Esophagus muscularis mucosa (tissue), 4 donors: ENCODE data around the gene KIF26B. TPM values are rescaled to one million over a fixed set of nuclear protein-coding genes. Genes with fewer than 3 reads are reported as not detected.

Source experiments
- DNase-seq: peaks from one replicate; pipeline ENCODE4 v3.0.0-alpha.2; 2017; ENCODE audit errors: extremely low spot score
- H3K27ac ChIP-seq, 4 donors: fragments of 200-600 bp; sonication (generic); replicated peaks in 1 of 4; 1 replicate in 3 of 4; 2 replicates in 1 of 4; pipeline ENCODE4 v1.5.1; 2016 to 2019; ENCODE audit warnings: mild to moderate bottlenecking in 1 of 4
- H3K27me3 ChIP-seq, 4 donors: fragments of 200-600 bp; sonication (generic); one replicate each; pipeline versions ENCODE4 v1.5.1 to v1.6.0; 2016 to 2019
- H3K36me3 ChIP-seq, 4 donors: fragments of 200-600 bp; sonication (generic); one replicate each; pipeline ENCODE4 v1.5.1; 2016 to 2019
- H3K4me1 ChIP-seq, 4 donors: fragments of 200-600 bp; sonication (generic); one replicate each; pipeline ENCODE4 v1.5.1; 2016 to 2019
- H3K4me3 ChIP-seq, 4 donors: fragments of 200-600 bp; sonication (generic); 1 replicate in 2 of 4; 2 replicates in 2 of 4; pipeline ENCODE4 v1.5.1; 2016 to 2019; ENCODE audit warnings: mild to moderate bottlenecking in 4 of 4, moderate library complexity in 1 of 4
- H3K9me3 ChIP-seq, 4 donors: fragments of 200-600 bp; sonication (generic); 1 replicate in 3 of 4; 2 replicates in 1 of 4; pipeline ENCODE4 v1.5.1; 2016 to 2019
- EP300 ChIP-seq: sonication (generic); formaldehyde crosslinking; IDR thresholded peaks from one replicate; pipeline ENCODE4 v1.6.1; 2017; ENCODE audit warnings: antibody characterized with exemption
- POLR2A ChIP-seq: fragments of 450-650 bp; IDR thresholded peaks from one replicate; pipeline ENCODE4 v1.6.1; 2017; ENCODE audit warnings: antibody characterized with exemption, moderate library complexity, mild to moderate bottlenecking, low read depth
- POLR2AphosphoS5 ChIP-seq, 2 donors: sonication (generic); formaldehyde crosslinking; IDR thresholded peaks; one replicate each; pipeline ENCODE4 v1.6.1; 2017; ENCODE audit warnings: antibody characterized with exemption in 2 of 2
- WGBS: methylation state at CpG from one replicate; pipeline ENCODE4 v1.1.5; 2018; 5-methylcytosine and 5-hydroxymethylcytosine counted together
- intact Hi-C: fragments of 100-400 bp; cut with DNase I; formaldehyde crosslinking; loops from one replicate; pipeline ENCODE4 v1.15.1; 2023
- total RNA-seq, 4 donors: library from RNA; depleted of rRNA; stranded (reverse); fragments of >200 nt; gene quantifications; one replicate each; pipeline versions ENCODE4 v1.1.0 to v1.2.1, GENCODE V29; 2016
- TF ChIP-seq, protein P1 (sequence below), 3 experiments: fragments of 200-600 bp in 2 of 3; fragments of 450-650 bp in 1 of 3; sonication (generic) in 2 of 3; IDR thresholded peaks; one replicate each; pipeline ENCODE4 v1.5.1; 2017 to 2019; ENCODE audit warnings: antibody characterized with exemption in 3 of 3, mild to moderate bottlenecking in 2 of 3, moderate library complexity in 1 of 3

KIF26B gene
- total RNA-seq, 4 donors from 2014 or later, result 0.13 to 3.7 (median 1.3) TPM

DNA sequence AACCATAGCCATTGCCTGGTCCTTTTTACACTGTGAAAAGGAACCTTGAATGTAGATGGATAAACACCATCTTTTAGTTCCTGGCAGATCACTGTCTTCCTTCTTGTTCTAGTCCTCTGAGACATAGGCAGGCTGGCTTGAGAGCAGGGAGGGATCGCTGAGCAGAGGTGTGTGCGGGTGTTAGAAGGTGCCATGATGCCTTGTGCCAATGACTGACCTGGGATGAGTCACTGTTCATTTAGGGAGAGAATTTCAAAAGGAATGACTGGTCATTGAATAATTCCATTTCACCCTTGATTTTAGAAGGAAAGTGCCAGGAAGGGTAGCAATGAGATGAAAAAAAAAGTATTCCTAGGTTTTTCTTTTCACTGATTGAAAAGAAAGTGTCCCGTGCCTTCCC, 383.9 kb downstream of the KIF26B start:
- TF ChIP-seq POLR2AphosphoS5 (IDR thresholded peaks at IDR 0.05) (no peak), EP300 (no peak), POLR2A (no peak)
- TF ChIP-seq, protein P1, sequence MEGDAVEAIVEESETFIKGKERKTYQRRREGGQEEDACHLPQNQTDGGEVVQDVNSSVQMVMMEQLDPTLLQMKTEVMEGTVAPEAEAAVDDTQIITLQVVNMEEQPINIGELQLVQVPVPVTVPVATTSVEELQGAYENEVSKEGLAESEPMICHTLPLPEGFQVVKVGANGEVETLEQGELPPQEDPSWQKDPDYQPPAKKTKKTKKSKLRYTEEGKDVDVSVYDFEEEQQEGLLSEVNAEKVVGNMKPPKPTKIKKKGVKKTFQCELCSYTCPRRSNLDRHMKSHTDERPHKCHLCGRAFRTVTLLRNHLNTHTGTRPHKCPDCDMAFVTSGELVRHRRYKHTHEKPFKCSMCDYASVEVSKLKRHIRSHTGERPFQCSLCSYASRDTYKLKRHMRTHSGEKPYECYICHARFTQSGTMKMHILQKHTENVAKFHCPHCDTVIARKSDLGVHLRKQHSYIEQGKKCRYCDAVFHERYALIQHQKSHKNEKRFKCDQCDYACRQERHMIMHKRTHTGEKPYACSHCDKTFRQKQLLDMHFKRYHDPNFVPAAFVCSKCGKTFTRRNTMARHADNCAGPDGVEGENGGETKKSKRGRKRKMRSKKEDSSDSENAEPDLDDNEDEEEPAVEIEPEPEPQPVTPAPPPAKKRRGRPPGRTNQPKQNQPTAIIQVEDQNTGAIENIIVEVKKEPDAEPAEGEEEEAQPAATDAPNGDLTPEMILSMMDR (IDR thresholded peaks at IDR 0.05), result no peak
- Histone ChIP-seq H3K9me3 (no peaks in the 10 kb centered on the region), H3K27me3 (no peaks in the 10 kb centered on the region), H3K4me1 (no peaks in the 10 kb centered on the region), H3K4me3 (no peak overlapping the region), H3K27ac (no peak overlapping the region), H3K36me3 (no peaks in the 10 kb centered on the region)
- intact Hi-C loops, result no loop called here
- WGBS, result 93% methylated on average over 3 of the region's 3 CpGs
- no peak for DNase-seq

DNA sequence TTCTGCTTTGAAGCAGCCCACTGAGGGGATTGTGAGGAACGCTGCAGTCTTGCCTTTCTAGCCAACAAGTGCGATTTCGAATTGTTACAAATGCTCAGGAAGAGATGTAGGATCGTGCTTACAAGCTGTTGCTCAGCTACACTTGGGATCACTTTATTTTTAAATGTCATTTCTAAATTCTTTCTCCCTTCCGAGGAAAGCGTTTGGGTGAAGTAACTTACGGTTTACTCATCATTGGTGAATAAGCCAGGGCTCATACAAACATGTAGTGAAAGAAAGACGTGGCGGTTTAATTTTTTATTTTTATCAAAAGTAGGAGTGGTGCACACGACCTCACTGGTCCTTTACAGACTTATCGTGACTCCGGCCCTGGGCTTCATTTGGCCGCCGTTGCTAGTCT, 386.6 kb downstream of the KIF26B start:
- H3K36me3 ChIP-seq, result no peaks in the 10 kb centered on the region
- no peaks in the 10 kb centered on the region for H3K4me1 ChIP-seq
- H3K9me3 ChIP-seq, result no peaks in the 10 kb centered on the region
- no peak for DNase-seq
- H3K27me3 ChIP-seq, result no peaks in the 10 kb centered on the region
- intact Hi-C loops, result no loop called here
- 89% methylated on average over 14 of the region's 14 CpGs for WGBS
- no peak for TF ChIP-seq POLR2A
- TF ChIP-seq, protein P1 (IDR thresholded peaks at IDR 0.05), result no peak
- no peak overlapping the region for H3K4me3 ChIP-seq
- no peak overlapping the region for H3K27ac ChIP-seq

DNA sequence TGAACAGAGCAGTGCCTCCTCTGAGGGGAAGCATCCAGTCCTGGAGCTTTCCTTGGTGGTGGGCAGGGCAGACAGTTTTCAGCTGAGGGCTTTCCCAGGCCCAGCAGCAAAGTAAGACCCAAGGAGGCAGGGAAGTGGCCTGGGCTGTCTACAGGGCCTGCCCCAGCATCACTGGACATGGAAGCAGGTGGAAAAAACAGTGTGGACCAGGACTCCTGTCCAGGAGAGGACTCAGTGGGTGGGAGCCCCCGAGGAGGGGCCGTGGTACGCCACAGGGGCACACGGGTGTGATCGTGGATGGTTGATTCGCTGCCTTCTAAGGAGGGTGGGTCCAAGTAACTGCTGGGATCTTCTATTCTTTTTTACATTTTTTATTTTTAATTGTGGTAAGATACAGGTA, 387.6 kb downstream of the KIF26B start:
- H3K4me3 ChIP-seq, result no peak overlapping the region
- no peak overlapping the region for H3K27ac ChIP-seq
- no peak for DNase-seq
- H3K27me3 ChIP-seq, result no peaks in the 10 kb centered on the region
- intact Hi-C loops, result no loop called here
- H3K4me1 ChIP-seq, result no peaks in the 10 kb centered on the region
- TF ChIP-seq POLR2A (no peak), POLR2AphosphoS5 (IDR thresholded peaks at IDR 0.05) (no peak), EP300 (no peak)
- TF ChIP-seq, protein P1 (IDR thresholded peaks at IDR 0.05), result no peak
- WGBS, result 97% methylated on average over 6 of the region's 6 CpGs
- no peaks in the 10 kb centered on the region for H3K36me3 ChIP-seq
- no peaks in the 10 kb centered on the region for H3K9me3 ChIP-seq

DNA sequence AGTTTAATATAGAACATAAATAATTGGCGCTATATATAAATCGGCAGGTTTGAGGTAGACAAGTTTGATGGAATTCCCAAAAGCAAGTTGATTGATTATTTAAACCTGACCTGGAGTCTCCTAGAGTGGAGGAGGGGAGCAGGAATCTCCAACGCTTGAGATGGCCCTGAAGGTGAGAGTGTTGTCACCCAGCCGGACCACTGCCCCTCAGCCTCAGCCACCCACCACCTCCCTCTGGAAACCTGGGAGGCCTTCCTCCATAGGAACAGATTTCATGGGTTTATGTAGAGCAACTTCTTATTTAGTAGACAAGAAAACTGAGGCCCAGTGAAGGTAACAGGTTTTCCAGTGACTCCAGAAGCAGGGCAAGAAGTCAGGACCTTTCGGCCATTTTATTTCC, 389.5 kb downstream of the KIF26B start:
- no peaks in the 10 kb centered on the region for H3K27me3 ChIP-seq
- intact Hi-C loops, result no loop called here
- WGBS, result 93% methylated on average over 5 of the region's 5 CpGs

DNA sequence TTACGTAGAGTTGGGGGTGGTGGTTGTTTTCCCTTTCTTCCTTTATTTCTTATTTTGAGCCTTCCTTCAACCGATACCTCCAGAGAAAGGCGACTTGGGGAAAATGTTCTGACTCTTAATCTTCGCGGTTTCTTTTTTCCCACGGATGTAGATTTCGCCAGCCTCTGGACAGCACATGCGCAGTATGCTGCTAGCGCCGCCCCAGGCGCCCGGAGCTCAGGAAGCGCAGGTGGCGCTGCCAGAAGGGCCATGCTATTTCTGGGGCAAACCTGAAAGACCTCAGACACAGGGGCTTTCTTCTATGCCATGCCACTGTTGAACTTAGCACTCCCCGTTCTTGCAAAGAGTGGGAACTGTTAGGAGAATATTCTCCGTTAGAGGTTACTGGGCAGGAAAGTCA, 392.1 kb downstream of the KIF26B start:
- Histone ChIP-seq H3K9me3 (no peaks in the 10 kb centered on the region), H3K4me1 (no peaks in the 10 kb centered on the region), H3K27ac (no peak overlapping the region), H3K27me3 (no peaks in the 10 kb centered on the region), H3K4me3 (no peak overlapping the region), H3K36me3 (no peaks in the 10 kb centered on the region)
- DNase-seq, result no peak
- TF ChIP-seq POLR2AphosphoS5 (IDR thresholded peaks at IDR 0.05) (no peak), POLR2A (no peak), EP300 (no peak)
- TF ChIP-seq, protein P1 (IDR thresholded peaks at IDR 0.05), result no peak
- 85% methylated on average over 16 of the region's 16 CpGs for WGBS
- intact Hi-C loops, result no loop called here

More for the DNA sequence above, 389.5 kb downstream of the KIF26B start:
- H3K9me3 ChIP-seq, result no peaks in the 10 kb centered on the region
- TF ChIP-seq POLR2AphosphoS5 (IDR thresholded peaks at IDR 0.05), result no peak
- TF ChIP-seq, protein P1 (IDR thresholded peaks at IDR 0.05), result no peak
- no peak for TF ChIP-seq EP300
- no peak for TF ChIP-seq POLR2A
- no peak overlapping the region for H3K27ac ChIP-seq
- H3K4me1 ChIP-seq, result no peaks in the 10 kb centered on the region
- DNase-seq, result no peak
- no peaks in the 10 kb centered on the region for H3K36me3 ChIP-seq
- no peak overlapping the region for H3K4me3 ChIP-seq
